ENCODE results near the gene ZNF385B.

GRCh38 chr2:179655627-179656026 is 205.8 kb downstream of the ZNF385B start:
- TF ChIP-seq POLR2A (IDR thresholded peaks at IDR 0.05) (no peak), CTCF (IDR thresholded peaks at IDR 0.05) (no peak), POLR2AphosphoS5 (IDR thresholded peaks at IDR 0.05) (no peak)
